H1 (cell line): Measurements from ENCODE around the gene SULF2. TPM values are rescaled to one million over a fixed set of nuclear protein-coding genes. Genes with fewer than 3 reads are reported as not detected.

ENCODE experiments used
- CTCF ChIA-PET: fragments of 300-600 bp; sonication (Branson Sonifier 250); formaldehyde crosslinking; loops from one replicate; lab custom pipeline; 2021; ENCODE audit not compliant: partially characterized antibody; lab: Charles Lee
- POLR2A ChIA-PET: fragments of 300-600 bp; sonication (Branson Sonifier 250); formaldehyde crosslinking; loops from one replicate; lab custom pipeline; 2021; ENCODE audit warnings: inconsistent platforms; ENCODE audit not compliant: partially characterized antibody; lab: Charles Lee
- DNase-seq, 2 experiments: peaks; one replicate each; pipeline versions ENCODE4 v3.0.0 to v3.0.0-alpha.2; 2010 to 2022; ENCODE audit warnings: low spot score in 2 of 2, low read depth in 1 of 2, mixed read lengths in 1 of 2
- FAIRE-seq: peaks from 2 replicates; lab custom pipeline; 2011; peaks lifted over from hg19 to GRCh38; lab: Jason Lieb, UNC
- H2AFZ ChIP-seq: 2 replicates; pipeline ENCODE4 v1.8.1; 2012; ENCODE audit warnings: low read length, inconsistent platforms
- H2AK5ac ChIP-seq: 2 replicates; pipeline ENCODE4 v1.6.1; 2013; ENCODE audit warnings: low read depth, low read length
- H2BK120ac ChIP-seq: replicated peaks from 2 replicates; pipeline ENCODE3; 2013; ENCODE audit warnings: low read depth, low read length, inconsistent platforms
- H2BK12ac ChIP-seq: 2 replicates; pipeline ENCODE4 v1.6.1; 2013; ENCODE audit warnings: low read depth, low read length
- H2BK15ac ChIP-seq: 2 replicates; pipeline ENCODE4 v1.6.1; 2013; ENCODE audit warnings: low read length
- H2BK20ac ChIP-seq: 2 replicates; pipeline ENCODE4 v1.6.1; 2013; ENCODE audit warnings: low read length
- H2BK5ac ChIP-seq: 2 replicates; pipeline ENCODE4 v1.6.1; 2013; ENCODE audit warnings: low read depth, low read length
- H3K14ac ChIP-seq: 2 replicates; pipeline ENCODE4 v1.6.1; 2013; ENCODE audit warnings: inconsistent platforms; ENCODE audit not compliant: insufficient read length
- H3K18ac ChIP-seq: 2 replicates; pipeline ENCODE4 v1.6.1; 2013; ENCODE audit warnings: low read length; ENCODE audit errors: extremely low read depth
- H3K23ac ChIP-seq: 2 replicates; pipeline ENCODE4 v1.6.1; 2013; ENCODE audit warnings: inconsistent platforms; ENCODE audit not compliant: insufficient read length
- H3K23me2 ChIP-seq: 2 replicates; pipeline ENCODE4 v1.6.1; 2013; ENCODE audit warnings: low read depth, low read length
- H3K27ac ChIP-seq: 2 replicates; pipeline ENCODE4 v1.6.1; 2011; ENCODE audit warnings: low read depth, low read length, inconsistent platforms
- H3K27me3 ChIP-seq, 4 experiments: replicated peaks in 1 of 4; 1 replicate in 1 of 4; 2 replicates in 3 of 4; pipeline versions ENCODE4 v1.6.1 to v1.8.1; 2011 to 2013; ENCODE audit warnings: low read length in 3 of 4, mild to moderate bottlenecking in 3 of 4, inconsistent platforms in 2 of 4, mixed read lengths in 2 of 4, moderate library complexity in 1 of 4; ENCODE audit not compliant: control insufficient read depth in 3 of 4, insufficient read depth in 3 of 4; ENCODE audit errors: extremely low read depth in 1 of 4
- H3K36me3 ChIP-seq, 4 experiments: 2 replicates each; pipeline versions ENCODE4 v1.6.1 to v1.8.1; 2011 to 2013; ENCODE audit warnings: mild to moderate bottlenecking in 4 of 4, low read length in 3 of 4, moderate library complexity in 2 of 4, control low read depth in 1 of 4, inconsistent platforms in 1 of 4; ENCODE audit not compliant: insufficient read depth in 4 of 4, control insufficient read depth in 2 of 4
- H3K4ac ChIP-seq: replicated peaks from 2 replicates; pipeline ENCODE3; 2013; ENCODE audit warnings: low read length, low read depth, mixed read lengths, inconsistent platforms; ENCODE audit not compliant: insufficient read length
- H3K4me1 ChIP-seq, 4 experiments: replicated peaks in 1 of 4; 1 replicate in 1 of 4; 2 replicates in 3 of 4; pipeline versions ENCODE4 v1.6.1 to v1.8.1; 2011 to 2013; ENCODE audit warnings: low read length in 3 of 4, inconsistent platforms in 2 of 4, mixed read lengths in 1 of 4; ENCODE audit not compliant: insufficient read depth in 4 of 4, control insufficient read depth in 3 of 4
- H3K4me2 ChIP-seq, 2 experiments: 2 replicates each; pipeline versions ENCODE4 v1.6.1 to v1.8.1; 2011 to 2013; ENCODE audit warnings: low read depth in 2 of 2, low read length in 2 of 2, control low read depth in 1 of 2, inconsistent platforms in 1 of 2, mild to moderate bottlenecking in 1 of 2; ENCODE audit not compliant: insufficient read depth in 1 of 2
- H3K4me3 ChIP-seq, 4 experiments: fragments of 200-600, 300-600 bp in 1 of 4; sonication (generic), shearing (Covaris generic), sonication (Bioruptor Twin) in 1 of 4; 2 replicates each; pipeline versions ENCODE4 v1.5.1 to v1.8.1; 2011 to 2016; ENCODE audit warnings: low read length in 4 of 4, low read depth in 3 of 4, control low read depth in 2 of 4, inconsistent platforms in 2 of 4, mild to moderate bottlenecking in 2 of 4, mixed read lengths in 1 of 4, moderate library complexity in 1 of 4; ENCODE audit not compliant: insufficient read depth in 2 of 4; ENCODE audit errors: extremely low read depth in 1 of 4
- H3K56ac ChIP-seq: replicated peaks from 2 replicates; pipeline ENCODE3; 2013; ENCODE audit warnings: low read depth, mild to moderate bottlenecking, mixed read lengths, low read length, inconsistent platforms; ENCODE audit not compliant: insufficient read length
- H3K79me1 ChIP-seq: 2 replicates; pipeline ENCODE4 v1.6.1; 2013; ENCODE audit warnings: low read depth, low read length, control low read depth
- H3K79me2 ChIP-seq, 2 experiments: 2 replicates each; pipeline versions ENCODE4 v1.6.1 to v1.8.1; 2012 to 2013; ENCODE audit warnings: low read length in 2 of 2, mild to moderate bottlenecking in 2 of 2, inconsistent platforms in 1 of 2; ENCODE audit not compliant: insufficient read depth in 2 of 2, control insufficient read depth in 1 of 2
- H3K9ac ChIP-seq, 4 experiments: replicated peaks in 1 of 4; 1 replicate in 1 of 4; 2 replicates in 3 of 4; pipeline versions ENCODE4 v1.6.1 to v1.8.1; 2011 to 2013; ENCODE audit warnings: low read depth in 3 of 4, low read length in 3 of 4, control low read depth in 2 of 4, mild to moderate bottlenecking in 2 of 4, moderate library complexity in 2 of 4, inconsistent platforms in 1 of 4; ENCODE audit errors: extremely low read depth in 1 of 4
- H3K9me3 ChIP-seq, 2 experiments: 2 replicates each; pipeline versions ENCODE4 v1.6.1 to v1.8.1; 2012 to 2013; ENCODE audit warnings: mild to moderate bottlenecking in 2 of 2, moderate library complexity in 2 of 2, control low read depth in 1 of 2, inconsistent platforms in 1 of 2, low read depth in 1 of 2, low read length in 1 of 2, mixed read lengths in 1 of 2; ENCODE audit not compliant: insufficient read depth in 2 of 2
- H4K20me1 ChIP-seq, 2 experiments: replicated peaks in 1 of 2; 2 replicates each; pipeline versions ENCODE3 to v1.8.1; 2011 to 2013; ENCODE audit warnings: inconsistent platforms in 2 of 2, low read length in 2 of 2, mild to moderate bottlenecking in 1 of 2; ENCODE audit not compliant: insufficient read depth in 2 of 2, control insufficient read depth in 1 of 2
- H4K5ac ChIP-seq: 2 replicates; pipeline ENCODE4 v1.6.1; 2013; ENCODE audit warnings: low read length, low read depth, mixed read lengths, inconsistent platforms; ENCODE audit not compliant: insufficient read length
- H4K8ac ChIP-seq: 2 replicates; pipeline ENCODE4 v1.8.0; 2013; ENCODE audit warnings: mild to moderate bottlenecking, moderate library complexity, low read length, inconsistent platforms; ENCODE audit not compliant: insufficient read depth; ENCODE audit errors: extremely low read depth
- H4K91ac ChIP-seq: replicated peaks from 2 replicates; pipeline ENCODE3; 2013; ENCODE audit warnings: low read length, mixed read lengths, inconsistent platforms; ENCODE audit not compliant: insufficient read length
- BRCA1 ChIP-seq: IDR thresholded peaks from 2 replicates; pipeline ENCODE4 v1.6.1; 2012; ENCODE audit warnings: low read depth, low read length, improper control_type of control experiment
- CEBPB ChIP-seq: IDR thresholded peaks from 2 replicates; pipeline ENCODE4 v1.6.1; 2012; ENCODE audit warnings: low read depth, low read length
- CREB1 ChIP-seq: IDR thresholded peaks from 2 replicates; pipeline ENCODE4 v1.6.1; 2012; ENCODE audit warnings: inconsistent platforms
- FOSL1 ChIP-seq: IDR thresholded peaks from 2 replicates; pipeline ENCODE4 v1.6.1; 2011; ENCODE audit warnings: mild to moderate bottlenecking, low read depth, low read length, moderate library complexity; ENCODE audit not compliant: insufficient read depth
- HDAC6 ChIP-seq: IDR thresholded peaks from one replicate; pipeline ENCODE4 v1.7.1; 2012; ENCODE audit warnings: low read depth, mild to moderate bottlenecking, inconsistent platforms, low read length, moderate library complexity
- PHF8 ChIP-seq: fragments of 200-600 bp; sonication (generic); conservative IDR thresholded peaks from 2 replicates; pipeline ENCODE4 v1.7.1; 2012; ENCODE audit warnings: low read depth, mild to moderate bottlenecking, inconsistent platforms, low read length, moderate library complexity
- POU5F1 ChIP-seq: IDR thresholded peaks from 2 replicates; pipeline ENCODE4 v1.6.1; 2011; ENCODE audit warnings: low read depth, mild to moderate bottlenecking, low read length, moderate library complexity
- SIRT6 ChIP-seq: IDR thresholded peaks from one replicate; pipeline ENCODE4 v1.7.1; 2012; ENCODE audit warnings: low read length, inconsistent platforms
- SP1 ChIP-seq: IDR thresholded peaks from 2 replicates; pipeline ENCODE4 v1.6.1; 2011; ENCODE audit warnings: low read depth, low read length
- SP2 ChIP-seq: IDR thresholded peaks from 2 replicates; pipeline ENCODE4 v1.6.1; 2012; ENCODE audit warnings: mild to moderate bottlenecking, low read length, inconsistent platforms
- TEAD4 ChIP-seq: IDR thresholded peaks from 2 replicates; pipeline ENCODE4 v1.6.1; 2012; ENCODE audit warnings: low read depth, low read length, inconsistent platforms, mixed read lengths
- WGBS, 2 experiments: shearing (Covaris generic) in 1 of 2; methylation state at CpG; one replicate each; pipeline versions ENCODE4 v1.1.6 to v1.1.7; 2013 to 2015; ENCODE audit warnings: low lambda C conversion rate in 2 of 2, mixed read lengths in 2 of 2, inconsistent platforms in 1 of 2, low coverage in 1 of 2, missing lambda C conversion rate in 1 of 2; ENCODE audit not compliant: insufficient replicate concordance in 2 of 2, insufficient coverage in 1 of 2, insufficient read length in 1 of 2; ENCODE audit errors: extremely low coverage in 1 of 2, missing lambda C conversion rate in 1 of 2; 5-methylcytosine and 5-hydroxymethylcytosine counted together
- polyA plus RNA-seq, 7 experiments: library from polyadenylated mRNA; depleted of rRNA in 3 of 7; stranded (reverse) in 5 of 7; unstranded in 2 of 7; fragments of >200 nt in 5 of 7; fragments of 200-250 nt in 2 of 7; gene quantifications; 1 replicate in 5 of 7; 2 replicates in 1 of 7; 4 replicates in 1 of 7; pipeline versions ENCODE4 v1.2.1 to v1.2.3, GENCODE V29; 2011 to 2013; ENCODE audit warnings: missing spikeins in 2 of 7, mixed read lengths in 2 of 7
- total RNA-seq: library from RNA; stranded (reverse); fragmentation: NEBNext Ultra II Directional; extraction: Animal tissue kit (Norgen Biotek cat#: 25700); gene quantifications from 2 replicates; pipeline ENCODE4 v1.2.1, GENCODE V29; 2021
- TF ChIP-seq, protein P1 (sequence below): IDR thresholded peaks from 2 replicates; pipeline ENCODE4 v1.6.1; 2012; ENCODE audit warnings: low read length, inconsistent platforms

The SULF2 gene
- total and polyA plus RNA-seq, 2 of the 8 experiments (the other 6 are each of a cell fraction or from before 2014, with no cell fraction given), result 15.7 to 28.2 TPM

DNA sequence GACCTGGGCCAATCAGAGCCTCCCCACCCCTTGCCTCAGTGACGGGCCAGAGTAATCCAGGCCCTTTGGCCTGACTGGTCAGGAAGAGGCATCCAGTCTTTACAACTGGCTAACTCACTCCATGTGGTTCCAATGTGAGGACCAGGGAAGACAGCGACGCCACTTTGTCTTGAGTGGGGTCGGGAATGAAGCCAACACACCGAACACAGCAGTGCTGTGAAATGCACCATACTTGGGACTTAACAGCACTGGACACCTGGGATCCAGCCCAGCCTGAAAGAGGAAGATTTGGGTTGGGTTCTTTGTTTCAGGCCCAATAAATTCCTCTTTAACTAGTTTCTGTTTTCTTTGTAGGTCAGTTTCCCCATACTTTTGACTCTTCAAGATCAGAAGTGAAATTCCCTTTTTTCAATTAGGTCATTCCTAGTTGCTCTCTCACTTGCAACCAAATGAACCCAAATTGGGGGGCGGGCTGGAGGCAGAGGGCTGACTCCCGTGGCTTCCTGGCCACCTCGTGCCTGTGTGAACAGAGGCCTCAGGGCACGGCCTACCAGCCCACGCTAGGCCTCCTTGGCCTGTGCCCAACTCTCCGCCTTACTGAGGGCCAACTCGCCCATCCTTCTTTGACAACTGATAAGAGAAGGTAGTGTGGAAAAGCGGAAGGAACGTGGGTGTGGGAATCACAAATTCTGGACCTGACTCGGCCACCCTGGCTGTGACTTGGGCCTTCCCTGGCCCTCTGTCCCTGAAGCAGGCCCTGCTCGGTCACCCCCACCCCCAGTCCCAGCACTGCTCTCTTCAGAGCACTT is 17.1 kb downstream of the SULF2 start:
- H3K79me1 ChIP-seq, result no peaks in the 10 kb centered on the region
- peaks cover 3 to 4% of the 10 kb centered on the region in 2 experiments; a peak in 1 of 4 replicates for H3K9me3 ChIP-seq
- no peaks in the 10 kb centered on the region for H3K79me2 ChIP-seq
- H4K8ac ChIP-seq, result peak overlapping the region; percentile 73
- no peak overlapping the region for H2BK20ac ChIP-seq
- no peak overlapping the region for H3K18ac ChIP-seq
- H3K27ac ChIP-seq, result no peak overlapping the region
- 0 out of 2 replicates have a peak, but pooled peaks cover 2% of the 10 kb centered on the region for H3K23me2 ChIP-seq
- FAIRE-seq, result no peak
- peak overlapping the region; percentile 75; the same call in 1 of the 2 replicates for H2AK5ac ChIP-seq
- peaks cover 2 to 7% (median 4%) of the 10 kb centered on the region in 4 experiments; a peak in 4 of 7 replicates for H3K4me1 ChIP-seq
- H3K4me2 ChIP-seq, result no peak overlapping the region
- ChIA-PET POLR2A (no interaction called here), CTCF (interaction anchor here (0.6 to 2.6 kb wide), 4 partner anchors 13 to 1591 kb away, joined by 3 to 9 read pairs (median 6); no protein-coding TSS in a partner anchor)
- H3K23ac ChIP-seq, result no peak overlapping the region
- DNase-seq, result no peak
- no peak overlapping the region for H3K4me3 ChIP-seq
- H2AFZ ChIP-seq, result no peak overlapping the region
- 95% methylated on average over 16 of the region's 16 CpGs; no CpG with 5 or more reads in 1 of the 2 experiments for WGBS, 2 experiments
- H3K4ac ChIP-seq, result no peak overlapping the region
- 0 out of 2 replicates have a peak overlapping the region, but pooled peaks have one; percentile 75 for H2BK12ac ChIP-seq
- no peak overlapping the region for H2BK120ac ChIP-seq
- H3K56ac ChIP-seq, result no peak overlapping the region
- no peaks in the 10 kb centered on the region for H4K20me1 ChIP-seq
- no peak overlapping the region for H3K9ac ChIP-seq
- no peaks in the 10 kb centered on the region for H3K27me3 ChIP-seq
- H4K5ac ChIP-seq, result no peak overlapping the region
- H2BK5ac ChIP-seq, result no peak overlapping the region
- peak overlapping the region; percentile 72; the same call in 1 of the 2 replicates for H2BK15ac ChIP-seq
- H4K91ac ChIP-seq, result no peak overlapping the region
- H3K14ac ChIP-seq, result no peak overlapping the region
- no peaks in the 10 kb centered on the region for H3K36me3 ChIP-seq
- TF ChIP-seq HDAC6, result no peak
- TF ChIP-seq FOSL1, result no peak
- no peak for TF ChIP-seq BRCA1
- no peak for TF ChIP-seq TEAD4
- TF ChIP-seq CEBPB, result no peak
- no peak for TF ChIP-seq SP1
- TF ChIP-seq, protein P1, sequence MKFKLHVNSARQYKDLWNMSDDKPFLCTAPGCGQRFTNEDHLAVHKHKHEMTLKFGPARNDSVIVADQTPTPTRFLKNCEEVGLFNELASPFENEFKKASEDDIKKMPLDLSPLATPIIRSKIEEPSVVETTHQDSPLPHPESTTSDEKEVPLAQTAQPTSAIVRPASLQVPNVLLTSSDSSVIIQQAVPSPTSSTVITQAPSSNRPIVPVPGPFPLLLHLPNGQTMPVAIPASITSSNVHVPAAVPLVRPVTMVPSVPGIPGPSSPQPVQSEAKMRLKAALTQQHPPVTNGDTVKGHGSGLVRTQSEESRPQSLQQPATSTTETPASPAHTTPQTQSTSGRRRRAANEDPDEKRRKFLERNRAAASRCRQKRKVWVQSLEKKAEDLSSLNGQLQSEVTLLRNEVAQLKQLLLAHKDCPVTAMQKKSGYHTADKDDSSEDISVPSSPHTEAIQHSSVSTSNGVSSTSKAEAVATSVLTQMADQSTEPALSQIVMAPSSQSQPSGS, result no peak
- no peak for TF ChIP-seq POU5F1
- TF ChIP-seq SP2, result no peak
- no peak for TF ChIP-seq PHF8
- TF ChIP-seq SIRT6, result no peak
- TF ChIP-seq CREB1, result no peak
